ENCODE results near the gene RTRAF.

The RTRAF gene

GRCh38 chr14:51989293-51990234 lies at the start of gene RTRAF:
Gene RTRAF (plus strand): TSS chr14:51989546. CDS start chr14:51989640, 94 bp downstream.
- Mint-ChIP-seq H3K4me3 (peak within 1 kb of the TSS; percentile 98), H3K36me3 (peaks cover 12% of the 10 kb centered on the region), H3K27me3 (no peaks in the 10 kb centered on the region), H3K4me1 (peaks cover 29% of the 10 kb centered on the region), H3K27ac (peak within 1 kb of the TSS; percentile 89), H3K9me3 (no peaks in the 10 kb centered on the region)
- ATAC-seq, result peak; percentile 99

GRCh38 chr14:51939755-51940301 lies 49.5 kb upstream of the RTRAF start:
- Mint-ChIP-seq H3K27ac (peak overlapping the region; percentile 85), H3K4me3 (peak overlapping the region; percentile 56), H3K36me3 (peaks cover 21% of the 10 kb centered on the region), H3K9me3 (no peaks in the 10 kb centered on the region), H3K27me3 (no peaks in the 10 kb centered on the region), H3K4me1 (peaks cover 31% of the 10 kb centered on the region)
- peak; percentile 87 for ATAC-seq

- Mint-ChIP-seq H3K4me3 (no peak overlapping the region), H3K9me3 (peaks cover 4% of the 10 kb centered on the region), H3K27me3 (no peaks in the 10 kb centered on the region), H3K36me3 (peaks cover 47% of the 10 kb centered on the region), H3K27ac (no peak overlapping the region), H3K4me1 (peaks cover 22% of the 10 kb centered on the region)
- ATAC-seq, result no peak
Measured at GRCh38 chr14:51942971-51943370, 46.4 kb upstream of the RTRAF start.

- H3K27me3 Mint-ChIP-seq, result no peaks in the 10 kb centered on the region
- H3K27ac Mint-ChIP-seq, result peak overlapping the region; percentile 9
- H3K4me3 Mint-ChIP-seq, result no peak overlapping the region
- peaks cover 6% of the 10 kb centered on the region for H3K4me1 Mint-ChIP-seq
- peaks cover 4% of the 10 kb centered on the region for H3K9me3 Mint-ChIP-seq
- H3K36me3 Mint-ChIP-seq, result peaks cover 73% of the 10 kb centered on the region
- ATAC-seq, result no peak
Measured at GRCh38 chr14:51950007-51950406, 39.3 kb upstream of the RTRAF start.

- ATAC-seq, result no peak
- Mint-ChIP-seq H3K9me3 (peaks cover 4% of the 10 kb centered on the region), H3K4me3 (no peak overlapping the region), H3K4me1 (peaks cover 6% of the 10 kb centered on the region), H3K27me3 (no peaks in the 10 kb centered on the region), H3K27ac (no peak overlapping the region), H3K36me3 (peaks cover 68% of the 10 kb centered on the region)
Measured at GRCh38 chr14:51951656-51952055, 37.7 kb upstream of the RTRAF start.

GRCh38 chr14:51954031-51954430 lies 35.3 kb upstream of the RTRAF start:
- H3K36me3 Mint-ChIP-seq, result peaks cover 84% of the 10 kb centered on the region
- H3K9me3 Mint-ChIP-seq, result peaks cover 12% of the 10 kb centered on the region
- H3K4me3 Mint-ChIP-seq, result no peak overlapping the region
- ATAC-seq, result no peak
- no peaks in the 10 kb centered on the region for H3K27me3 Mint-ChIP-seq
- no peak overlapping the region for H3K27ac Mint-ChIP-seq
- H3K4me1 Mint-ChIP-seq, result peaks cover 14% of the 10 kb centered on the region

GRCh38 chr14:51954657-51955056 lies 34.7 kb upstream of the RTRAF start:
- H3K27me3 Mint-ChIP-seq, result no peaks in the 10 kb centered on the region
- no peak for ATAC-seq
- H3K4me1 Mint-ChIP-seq, result peaks cover 14% of the 10 kb centered on the region
- H3K4me3 Mint-ChIP-seq, result no peak overlapping the region
- peaks cover 91% of the 10 kb centered on the region for H3K36me3 Mint-ChIP-seq
- H3K9me3 Mint-ChIP-seq, result peaks cover 19% of the 10 kb centered on the region
- H3K27ac Mint-ChIP-seq, result no peak overlapping the region

- no peak overlapping the region for H3K27ac Mint-ChIP-seq
- H3K4me3 Mint-ChIP-seq, result no peak overlapping the region
- peaks cover 31% of the 10 kb centered on the region for H3K4me1 Mint-ChIP-seq
- H3K36me3 Mint-ChIP-seq, result peaks cover 91% of the 10 kb centered on the region
- no peaks in the 10 kb centered on the region for H3K27me3 Mint-ChIP-seq
- ATAC-seq, result no peak
- peaks cover 24% of the 10 kb centered on the region for H3K9me3 Mint-ChIP-seq
Measured at GRCh38 chr14:51957950-51958349, 31.4 kb upstream of the RTRAF start.

GRCh38 chr14:51959928-51960327 lies 29.4 kb upstream of the RTRAF start:
- Mint-ChIP-seq H3K27ac (no peak overlapping the region), H3K4me3 (no peak overlapping the region), H3K4me1 (peaks cover 31% of the 10 kb centered on the region), H3K27me3 (no peaks in the 10 kb centered on the region), H3K36me3 (peaks cover 83% of the 10 kb centered on the region), H3K9me3 (peaks cover 24% of the 10 kb centered on the region)
- no peak for ATAC-seq

GRCh38 chr14:51960866-51961265 lies 28.5 kb upstream of the RTRAF start:
- ATAC-seq, result no peak
- peaks cover 24% of the 10 kb centered on the region for H3K9me3 Mint-ChIP-seq
- no peaks in the 10 kb centered on the region for H3K27me3 Mint-ChIP-seq
- H3K27ac Mint-ChIP-seq, result no peak overlapping the region
- H3K4me1 Mint-ChIP-seq, result peaks cover 31% of the 10 kb centered on the region
- H3K4me3 Mint-ChIP-seq, result no peak overlapping the region
- peaks cover 77% of the 10 kb centered on the region for H3K36me3 Mint-ChIP-seq

GRCh38 chr14:51962711-51963110 lies 26.6 kb upstream of the RTRAF start:
- H3K9me3 Mint-ChIP-seq, result peaks cover 20% of the 10 kb centered on the region
- H3K4me3 Mint-ChIP-seq, result no peak overlapping the region
- H3K36me3 Mint-ChIP-seq, result peaks cover 67% of the 10 kb centered on the region
- H3K27ac Mint-ChIP-seq, result no peak overlapping the region
- no peak for ATAC-seq
- H3K4me1 Mint-ChIP-seq, result peaks cover 31% of the 10 kb centered on the region
- no peaks in the 10 kb centered on the region for H3K27me3 Mint-ChIP-seq

GRCh38 chr14:51963286-51963685 lies 26.1 kb upstream of the RTRAF start:
- no peak overlapping the region for H3K27ac Mint-ChIP-seq
- peaks cover 19% of the 10 kb centered on the region for H3K9me3 Mint-ChIP-seq
- no peaks in the 10 kb centered on the region for H3K27me3 Mint-ChIP-seq
- H3K4me3 Mint-ChIP-seq, result no peak overlapping the region
- no peak for ATAC-seq
- peaks cover 30% of the 10 kb centered on the region for H3K4me1 Mint-ChIP-seq
- peaks cover 61% of the 10 kb centered on the region for H3K36me3 Mint-ChIP-seq

- H3K4me1 Mint-ChIP-seq, result peaks cover 3% of the 10 kb centered on the region
- no peaks in the 10 kb centered on the region for H3K27me3 Mint-ChIP-seq
- no peaks in the 10 kb centered on the region for H3K9me3 Mint-ChIP-seq
- peaks cover 22% of the 10 kb centered on the region for H3K36me3 Mint-ChIP-seq
- no peak overlapping the region for H3K27ac Mint-ChIP-seq
- no peak overlapping the region for H3K4me3 Mint-ChIP-seq
- no peak for ATAC-seq
Measured at GRCh38 chr14:51967521-51967920, 21.8 kb upstream of the RTRAF start.

- no peak for ATAC-seq
- Mint-ChIP-seq H3K4me1 (no peaks in the 10 kb centered on the region), H3K27me3 (no peaks in the 10 kb centered on the region), H3K27ac (peak overlapping the region; percentile 28), H3K36me3 (peaks cover 7% of the 10 kb centered on the region), H3K4me3 (no peak overlapping the region), H3K9me3 (no peaks in the 10 kb centered on the region)
Measured at GRCh38 chr14:51969852-51970540, 19.4 kb upstream of the RTRAF start.

- Mint-ChIP-seq H3K36me3 (no peaks in the 10 kb centered on the region), H3K4me3 (no peak overlapping the region), H3K4me1 (no peaks in the 10 kb centered on the region), H3K9me3 (no peaks in the 10 kb centered on the region), H3K27ac (no peak overlapping the region), H3K27me3 (no peaks in the 10 kb centered on the region)
- ATAC-seq, result no peak
Measured at GRCh38 chr14:51972566-51972965, 16.8 kb upstream of the RTRAF start.

All from stimulated activated memory B cell treated with anti-CD40 and anti-IgM and Interleukin-4, amounts not matched to agents 10 μg/mL and 1 μg/mL and 100 μg/mL, for 72 hours (primary cell).